Central memory CD4-positive, alpha-beta T cell (primary cell): Measurements from ENCODE around the gene TCF12.

Experiments used
- DNase-seq: peaks from one replicate; pipeline ENCODE4 v3.0.0; 2022
- total RNA-seq, 3 experiments: gene quantifications; one replicate each; lab custom pipeline; 2026; lab: John Stamatoyannopoulos, UW

Gene TCF12
- 102 to 116 (median 105) reads per million in 3 experiments for total RNA-seq

- DNase-seq, result peak; percentile 89
Observed at GRCh38 chr15:56918046-56918938, at the start of gene TCF12. TSS of gene TCF12 (plus strand) at chr15:56918644. CDS start at chr15:56919914, 1,270 bp downstream.

DNA sequence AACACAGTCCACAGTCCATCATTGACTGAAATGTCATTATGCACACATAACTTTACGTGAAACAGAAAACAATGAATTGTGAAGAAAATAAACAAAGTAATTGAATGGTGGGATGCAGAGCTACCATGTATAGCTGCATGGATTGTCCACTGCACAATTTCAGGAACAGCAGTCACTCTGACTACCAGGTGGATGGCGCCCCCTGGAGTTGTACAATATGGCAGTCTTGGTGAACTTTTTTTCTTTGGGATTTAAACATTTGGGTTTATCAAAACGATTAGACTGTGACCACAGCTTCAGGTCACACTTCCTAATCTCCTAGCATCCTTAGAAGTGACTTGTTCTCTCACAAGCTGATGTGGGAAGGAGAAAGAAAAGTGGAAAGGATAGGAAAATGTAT is 48.9 kb upstream of the TCF12 start:
- no peak for DNase-seq

- no peak for DNase-seq
Observed at GRCh38 chr15:56871185-56871584, 47.3 kb upstream of the TCF12 start.

GRCh38 chr15:56871867-56872266 is 46.6 kb upstream of the TCF12 start:
- DNase-seq, result no peak

GRCh38 chr15:56877255-56877970 is 41.0 kb upstream of the TCF12 start:
- no peak for DNase-seq

- DNase-seq, result no peak
Observed at GRCh38 chr15:56879502-56879901, 38.9 kb upstream of the TCF12 start.

- DNase-seq, result no peak
Observed at GRCh38 chr15:56883088-56883487, 35.4 kb upstream of the TCF12 start.

DNA sequence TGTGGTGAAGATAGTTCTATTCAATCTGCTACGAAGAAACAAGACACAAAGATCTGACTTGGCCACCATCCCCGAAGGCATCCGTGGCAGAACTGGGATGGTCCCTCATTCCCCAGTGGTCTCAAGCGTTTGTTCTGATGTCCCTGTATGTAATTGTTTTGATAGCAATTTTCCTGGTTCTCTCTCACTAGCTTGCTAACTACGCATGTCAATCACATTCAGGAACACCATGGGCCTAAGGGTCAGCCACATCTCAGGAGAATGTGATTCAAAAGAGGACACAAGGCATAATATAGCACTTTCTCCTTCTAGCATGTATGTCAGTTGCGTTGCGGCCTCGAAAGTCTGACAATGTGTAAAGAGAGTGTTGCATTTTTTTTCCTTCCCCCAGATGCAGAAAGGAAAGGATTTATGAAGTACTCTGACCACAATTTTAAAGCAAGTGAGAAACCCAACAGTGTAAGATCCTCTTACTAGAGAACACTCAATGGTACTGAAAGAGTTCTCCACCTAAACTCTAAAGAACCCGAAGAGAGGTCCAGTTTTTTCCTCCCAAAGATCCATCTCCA is 32.0 kb upstream of the TCF12 start:
- no peak for DNase-seq

GRCh38 chr15:56886932-56887781 is 31.3 kb upstream of the TCF12 start:
- DNase-seq, result peak; percentile 81

GRCh38 chr15:56887782-56888438 is 30.5 kb upstream of the TCF12 start:
- no peak for DNase-seq

DNA sequence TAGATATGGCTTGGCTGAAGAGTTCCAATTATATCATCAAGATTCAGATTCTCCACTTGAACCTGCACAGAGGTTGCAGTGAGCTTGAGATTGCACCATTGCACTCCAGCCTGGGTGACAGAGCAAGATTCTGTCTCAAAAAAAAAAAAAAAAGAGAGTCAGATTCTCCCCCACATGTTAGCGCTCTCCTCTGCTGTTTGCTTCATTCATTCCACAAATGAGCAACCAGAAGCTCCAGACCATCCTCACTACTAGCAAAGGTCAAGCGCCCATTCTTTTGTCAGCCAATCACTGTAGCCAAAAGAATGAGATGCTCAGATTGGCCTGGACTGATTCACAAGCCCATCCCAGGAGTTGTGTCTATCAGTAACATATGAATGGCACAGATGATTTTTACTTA is 28.4 kb upstream of the TCF12 start:
- no peak for DNase-seq

DNA sequence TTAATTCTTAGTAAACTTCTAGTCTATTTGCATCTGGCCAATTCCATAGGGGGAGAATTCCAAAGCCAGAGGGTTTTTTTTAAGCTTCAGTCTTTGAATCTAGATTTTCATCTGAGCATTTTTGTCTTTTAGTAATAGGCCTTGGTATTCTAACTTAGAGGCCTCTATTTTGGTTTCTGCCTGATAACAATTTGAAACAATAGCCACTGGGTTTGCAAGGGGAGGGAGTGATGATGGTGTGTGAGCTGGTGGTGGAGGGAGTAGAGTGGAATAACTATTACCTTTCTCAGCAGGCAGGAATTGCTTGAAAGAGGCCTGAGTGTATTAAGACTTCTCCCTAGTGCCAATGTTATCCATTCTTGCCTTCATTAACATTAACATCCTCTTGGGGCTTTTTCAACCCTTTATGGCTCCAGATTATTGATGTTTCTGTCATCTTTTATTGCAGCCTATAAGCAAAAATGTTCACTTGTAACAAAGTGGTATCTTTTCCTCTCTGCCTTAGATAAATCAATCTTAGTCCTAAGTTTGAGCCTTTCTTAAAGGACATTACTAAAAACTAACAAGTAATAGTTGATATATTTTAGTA is 26.5 kb upstream of the TCF12 start:
- DNase-seq, result no peak

GRCh38 chr15:56892659-56893363 is 25.6 kb upstream of the TCF12 start:
- DNase-seq, result no peak

DNA sequence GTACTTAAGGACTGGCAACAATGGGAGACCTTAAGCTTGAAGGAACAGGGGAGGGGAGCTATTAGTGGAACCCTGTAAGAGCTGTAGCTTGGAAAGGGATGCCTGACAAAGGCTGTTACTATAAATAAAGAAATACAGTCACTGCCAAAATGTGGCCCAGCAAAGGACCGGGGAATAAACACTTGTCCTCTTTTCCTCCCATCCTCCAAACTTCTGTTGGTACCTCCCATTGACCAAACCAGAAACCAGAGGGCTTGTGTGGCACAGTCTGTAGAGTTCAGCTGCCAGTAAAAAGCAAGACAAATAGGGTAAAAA is 25.1 kb upstream of the TCF12 start:
- no peak for DNase-seq

GRCh38 chr15:56894601-56895000 is 23.8 kb upstream of the TCF12 start:
- no peak for DNase-seq

DNA sequence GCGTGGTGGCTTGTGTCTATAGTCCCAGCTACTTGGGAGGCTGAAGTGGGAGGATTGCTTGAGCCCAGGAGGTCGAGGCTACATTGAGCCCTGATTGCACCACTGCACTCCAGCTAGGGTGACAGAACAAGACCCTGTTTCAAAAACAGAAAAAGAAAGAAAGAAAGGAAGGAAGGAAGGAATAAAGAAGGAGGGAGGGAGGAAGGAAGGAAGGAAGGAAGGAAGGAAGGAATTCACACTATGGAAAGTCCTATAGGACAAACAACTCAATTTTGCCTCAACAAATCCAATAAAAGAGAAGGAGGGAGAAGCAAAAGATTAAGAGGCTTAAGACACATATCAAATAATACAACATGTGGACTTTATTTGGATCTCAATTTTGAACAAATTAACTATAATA is 16.5 kb upstream of the TCF12 start:
- no peak for DNase-seq

DNA sequence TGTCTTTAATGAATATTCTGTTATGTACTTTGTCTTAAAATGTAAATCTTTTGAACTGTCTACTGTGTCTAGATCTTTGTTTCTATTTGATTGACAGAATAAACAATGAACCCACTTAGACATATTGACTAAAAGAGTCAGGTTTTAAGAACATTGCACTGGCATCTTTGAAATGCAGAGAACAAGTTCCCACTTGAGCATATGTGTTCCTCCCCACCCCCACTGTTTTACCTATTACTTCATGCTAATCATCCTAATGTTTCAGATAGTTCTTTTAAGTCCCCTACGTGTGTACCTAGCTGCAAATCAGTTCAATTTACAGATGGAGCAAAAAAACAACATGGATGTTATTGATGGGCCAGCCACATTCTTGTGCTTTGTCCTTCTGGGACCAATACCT is 11.7 kb upstream of the TCF12 start:
- no peak for DNase-seq

GRCh38 chr15:56910801-56911200 is 7.6 kb upstream of the TCF12 start:
- no peak for DNase-seq

DNA sequence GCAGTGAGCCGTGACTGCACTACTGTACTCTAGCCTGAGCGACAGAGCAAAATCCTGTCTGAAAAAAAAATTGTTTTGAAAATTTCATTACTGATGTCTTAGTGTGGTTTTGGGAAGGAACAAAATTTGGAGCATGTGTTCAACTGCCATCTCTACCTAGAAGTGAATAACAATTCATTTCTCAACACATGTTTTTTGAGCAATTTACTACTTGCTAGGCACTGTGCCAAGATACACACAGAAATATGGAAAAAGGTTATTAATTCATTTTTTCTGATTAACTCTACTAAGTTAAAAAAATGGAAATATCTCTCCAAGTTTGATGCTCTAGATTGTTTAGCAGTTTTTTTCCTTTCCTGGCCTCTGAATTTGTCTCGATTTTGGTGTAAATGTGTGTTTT is 5.2 kb upstream of the TCF12 start:
- DNase-seq, result no peak

- no peak for DNase-seq
Observed at GRCh38 chr15:56913670-56914069, 4.8 kb upstream of the TCF12 start.

- DNase-seq, result no peak
Observed at GRCh38 chr15:56915888-56916287, 2.6 kb upstream of the TCF12 start.
